OCI-LY7 (cell line): ENCODE results near the gene IFNA14. TPM values are rescaled to one million over a fixed set of nuclear protein-coding genes. Genes with fewer than 3 reads are reported as not detected.

ENCODE experiments used
- BruUV-seq: library from RNA; stranded (reverse); fragments of 400-500 nt; replicated peaks from 2 replicates; lab custom pipeline; 2021; lab: Mats Ljungman, UMichigan
- CTCF ChIA-PET: fragments of 300-600 bp; sonication (Branson Sonifier 250); formaldehyde crosslinking; loops from one replicate; lab custom pipeline; 2022; ENCODE audit warnings: antibody characterized with exemption; ENCODE audit not compliant: unreplicated experiment; lab: Charles Lee
- POLR2A ChIA-PET: fragments of 300-600 bp; sonication (Branson Sonifier 250); formaldehyde crosslinking; loops from one replicate; lab custom pipeline; 2022; ENCODE audit warnings: antibody characterized with exemption; lab: Charles Lee
- DNase-seq: peaks from one replicate; pipeline ENCODE4 v3.0.0-alpha.2; 2015; ENCODE audit warnings: low spot score
- H2AFZ ChIP-seq: fragments of 200-600 bp; sonication (generic), shearing (Covaris generic); 2 replicates; pipeline ENCODE4 v1.6.1; 2014; ENCODE audit warnings: mild to moderate bottlenecking, antibody characterized with exemption, low read length, moderate library complexity
- H3K27ac ChIP-seq: fragments of 200-600 bp; sonication (generic); 2 replicates; pipeline ENCODE4 v1.5.1; 2014; ENCODE audit warnings: mixed run types, low read depth, mild to moderate bottlenecking, moderate library complexity, low read length, inconsistent platforms; ENCODE audit not compliant: poor library complexity, severe bottlenecking
- H3K36me3 ChIP-seq: fragments of 200-600 bp; sonication (generic); 2 replicates; pipeline ENCODE4 v1.6.1; 2014; ENCODE audit warnings: mild to moderate bottlenecking, antibody characterized with exemption, low read length, moderate library complexity, mixed read lengths; ENCODE audit not compliant: insufficient read depth
- H3K4me1 ChIP-seq: fragments of 200-600 bp; sonication (generic); 2 replicates; pipeline ENCODE4 v1.5.1; 2014; ENCODE audit warnings: mild to moderate bottlenecking, low read length; ENCODE audit not compliant: insufficient read depth, poor library complexity, severe bottlenecking
- H3K4me2 ChIP-seq: fragments of 200-600 bp; sonication (generic); 2 replicates; pipeline ENCODE4 v1.6.1; 2014; ENCODE audit warnings: mild to moderate bottlenecking, low read length
- H3K4me3 ChIP-seq: fragments of 200-600 bp; sonication (generic); 2 replicates; pipeline ENCODE4 v1.5.1; 2014; ENCODE audit warnings: mild to moderate bottlenecking, low read depth, low read length; ENCODE audit not compliant: poor library complexity, severe bottlenecking
- H3K79me2 ChIP-seq: fragments of 200-600 bp; sonication (generic); 2 replicates; pipeline ENCODE4 v1.6.1; 2016; ENCODE audit warnings: low read depth, mild to moderate bottlenecking, low read length, moderate library complexity, mixed read lengths; ENCODE audit not compliant: insufficient read depth
- H3K9me2 ChIP-seq: fragments of 200-600 bp; sonication (generic); 2 replicates; pipeline ENCODE4 v1.6.1; 2016; ENCODE audit warnings: mild to moderate bottlenecking, low read length, mixed read lengths; ENCODE audit not compliant: insufficient read depth
- H3K9me3 ChIP-seq: fragments of 200-600 bp; sonication (generic); 2 replicates; pipeline ENCODE4 v1.6.1; 2014; ENCODE audit warnings: mild to moderate bottlenecking, mixed run types, low read length, mixed read lengths
- H4K20me1 ChIP-seq: fragments of 200-600 bp; sonication (generic); 2 replicates; pipeline ENCODE4 v1.6.1; 2014; ENCODE audit warnings: mild to moderate bottlenecking, antibody characterized with exemption, low read length, moderate library complexity, mixed read lengths; ENCODE audit not compliant: insufficient read depth
- CTCF ChIP-seq: fragments of 200-600 bp; sonication (generic); conservative IDR thresholded peaks from 2 replicates; pipeline ENCODE4 v1.5.1; 2014; ENCODE audit warnings: mild to moderate bottlenecking, antibody characterized with exemption, low read length, moderate library complexity, mixed read lengths
- EZH2phosphoT487 ChIP-seq: fragments of 200-600 bp; sonication (generic); IDR thresholded peaks from 2 replicates; pipeline ENCODE4 v1.6.1; 2018; ENCODE audit warnings: low read depth, borderline replicate concordance, mild to moderate bottlenecking, mixed run types, antibody characterized with exemption, low read length, moderate library complexity, mixed read lengths
- intact Hi-C: fragments of 100-400 bp; cut with micrococcal nuclease; formaldehyde crosslinking; loops from one replicate; pipeline ENCODE4 v1.10.0; 2022; ENCODE audit not compliant: unreplicated experiment
- total RNA-seq, 2 experiments: library from RNA; depleted of rRNA in 1 of 2; stranded (reverse); fragments of >200 nt in 1 of 2; shearing (Covaris generic) in 1 of 2; gene quantifications; 2 replicates each; pipeline ENCODE4 v1.2.3, GENCODE V29; 2014 to 2022

IFNA14 gene
- total RNA-seq, 2 experiments from 2014 or later: not detected

DNA sequence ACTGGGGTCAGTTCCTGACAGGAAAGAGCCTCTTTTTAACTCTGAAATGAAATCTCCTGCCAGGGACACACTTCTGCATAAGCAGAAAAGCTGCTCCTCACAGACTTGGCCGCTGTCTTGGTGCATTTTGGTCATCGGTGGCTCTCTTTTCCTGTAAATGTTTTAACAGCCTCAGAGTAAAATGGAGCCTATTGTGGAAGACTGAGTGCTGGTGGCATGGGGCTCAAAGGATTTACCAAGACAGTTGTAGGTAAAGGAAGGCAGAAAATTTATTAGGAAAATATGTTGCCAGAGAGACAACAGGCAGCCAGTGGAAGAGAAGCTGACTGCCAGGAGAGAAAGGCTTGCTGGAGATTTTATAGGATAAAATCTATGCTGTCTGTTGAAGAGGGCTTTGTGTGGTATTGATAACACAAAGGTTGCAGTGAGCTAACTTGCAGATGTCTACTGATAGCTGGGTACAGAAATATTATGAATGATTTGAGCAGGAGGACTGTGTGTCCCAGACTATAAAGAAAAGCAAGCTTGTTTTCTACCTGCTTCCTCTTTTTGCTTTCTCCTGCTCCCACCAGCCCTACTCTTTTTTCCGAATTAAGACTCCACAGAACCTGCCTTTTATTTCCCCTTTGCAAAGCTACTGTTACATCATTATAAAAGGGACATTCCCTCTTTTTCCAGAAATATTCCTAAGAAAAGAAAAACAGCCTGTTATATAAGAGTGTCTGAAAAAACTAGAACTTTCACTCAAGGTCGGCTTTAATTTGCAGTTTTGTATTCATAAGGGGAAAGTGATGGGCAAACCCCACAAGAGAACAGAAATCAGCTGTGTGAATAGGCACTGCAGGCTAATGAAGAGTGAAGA is 27.9 kb upstream of the IFNA14 start:
- TF ChIP-seq CTCF (no peak), EZH2phosphoT487 (no peak)
- no peak overlapping the region for H2AFZ ChIP-seq

DNA sequence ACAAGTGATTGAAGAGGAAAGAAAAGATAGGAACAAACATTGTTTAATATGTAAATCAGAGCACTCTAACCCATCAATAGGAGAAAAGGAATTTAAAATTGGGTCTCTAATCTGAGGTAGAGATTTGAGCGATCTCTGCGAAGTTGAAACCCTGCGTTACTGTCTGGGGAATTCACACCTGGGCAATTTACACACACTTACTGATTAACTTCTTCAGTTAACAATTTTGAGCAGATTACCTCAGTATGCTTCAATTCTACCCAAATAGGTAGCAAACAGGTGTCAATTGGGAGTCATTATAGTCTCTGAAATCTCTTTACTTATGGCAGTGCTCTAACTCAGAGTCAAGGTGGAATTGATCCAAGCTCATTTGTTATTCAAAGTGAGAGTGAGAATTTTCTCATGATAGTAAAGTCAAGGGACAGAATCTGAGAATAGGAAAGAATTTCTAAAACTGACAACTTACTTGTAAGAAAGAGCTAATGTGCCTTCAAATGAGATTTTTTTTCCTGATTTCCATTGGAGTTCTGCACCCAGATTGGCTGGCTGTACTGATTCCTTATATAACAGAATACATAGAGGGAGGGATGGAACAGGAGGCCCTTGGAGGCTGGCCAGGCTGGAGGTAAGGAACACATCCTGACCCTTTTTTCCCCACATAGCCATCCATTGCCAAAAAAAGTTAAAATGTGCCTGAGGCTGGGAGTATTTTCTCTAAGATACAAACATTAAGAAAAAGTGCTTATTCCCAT is 27.1 kb upstream of the IFNA14 start:
- CTCF ChIA-PET: no interaction called here
- no peak for TF ChIP-seq CTCF
- TF ChIP-seq EZH2phosphoT487: no peak
- Histone ChIP-seq H3K36me3 (no peaks in the 10 kb centered on the region), H3K4me1 (no peaks in the 10 kb centered on the region), H3K79me2 (no peaks in the 10 kb centered on the region), H3K27ac (no peak overlapping the region), H3K4me3 (no peak overlapping the region), H4K20me1 (no peaks in the 10 kb centered on the region), H2AFZ (no peak overlapping the region), H3K9me3 (no peaks in the 10 kb centered on the region), H3K9me2 (no peaks in the 10 kb centered on the region), H3K4me2 (no peak overlapping the region)
- no peak for DNase-seq
- no TSS peak for BruUV-seq
- intact Hi-C loops: no loop called here
- POLR2A ChIA-PET: interaction anchor here (0.6 kb wide), 1 partner anchor 246 kb away, joined by 4 read pairs; no protein-coding TSS in a partner anchor

More for the DNA sequence above, 27.9 kb upstream of the IFNA14 start:
- no peaks in the 10 kb centered on the region for H3K79me2 ChIP-seq
- H3K36me3 ChIP-seq: no peaks in the 10 kb centered on the region
- no peak overlapping the region for H3K4me3 ChIP-seq
- H4K20me1 ChIP-seq: no peaks in the 10 kb centered on the region
- H3K9me3 ChIP-seq: no peaks in the 10 kb centered on the region
- no peaks in the 10 kb centered on the region for H3K9me2 ChIP-seq
- no peaks in the 10 kb centered on the region for H3K4me1 ChIP-seq
- ChIA-PET CTCF (no interaction called here), POLR2A (interaction anchor here (0.6 kb wide), 3 partner anchors 70 to 287 kb away, joined by 3 to 4 read pairs (median 4); no protein-coding TSS in a partner anchor)
- no peak overlapping the region for H3K4me2 ChIP-seq
- no peak overlapping the region for H3K27ac ChIP-seq
- BruUV-seq: no TSS peak
- DNase-seq: no peak
- intact Hi-C loops: no loop called here
